Retinal pigment epithelial cell (primary cell): ENCODE measurements around the gene LRRC27.

ENCODE experiments used
- DNase-seq: peaks from one replicate; pipeline ENCODE4 v3.0.0-alpha.2; 2010; ENCODE audit warnings: low read depth
- H3K4me3 ChIP-seq: 2 replicates; pipeline ENCODE4 v1.5.1; 2011; ENCODE audit warnings: mild to moderate bottlenecking, low read length, control low read depth, moderate library complexity
- TF ChIP-seq, protein P1 (sequence below): conservative IDR thresholded peaks from 2 replicates; pipeline ENCODE4 v1.5.1; 2011; ENCODE audit warnings: low read depth, low read length, control low read depth, inconsistent platforms

LRRC27 gene

DNA sequence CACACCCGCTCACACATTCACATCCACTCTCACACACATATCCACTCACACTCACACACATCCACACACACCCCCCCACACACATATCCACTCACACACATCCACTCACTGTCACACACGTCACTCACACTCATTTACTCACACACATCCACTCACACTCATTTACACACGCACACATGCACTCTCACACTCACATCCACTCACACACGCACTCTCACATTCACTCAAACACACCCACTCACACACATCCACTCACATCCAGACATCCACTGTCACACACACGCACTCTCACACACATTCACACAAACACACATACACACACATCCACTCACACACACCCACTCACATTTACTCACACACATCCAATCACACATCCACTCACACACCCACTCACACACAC is 83.3 kb downstream of the LRRC27 start:
- TF ChIP-seq, protein P1, sequence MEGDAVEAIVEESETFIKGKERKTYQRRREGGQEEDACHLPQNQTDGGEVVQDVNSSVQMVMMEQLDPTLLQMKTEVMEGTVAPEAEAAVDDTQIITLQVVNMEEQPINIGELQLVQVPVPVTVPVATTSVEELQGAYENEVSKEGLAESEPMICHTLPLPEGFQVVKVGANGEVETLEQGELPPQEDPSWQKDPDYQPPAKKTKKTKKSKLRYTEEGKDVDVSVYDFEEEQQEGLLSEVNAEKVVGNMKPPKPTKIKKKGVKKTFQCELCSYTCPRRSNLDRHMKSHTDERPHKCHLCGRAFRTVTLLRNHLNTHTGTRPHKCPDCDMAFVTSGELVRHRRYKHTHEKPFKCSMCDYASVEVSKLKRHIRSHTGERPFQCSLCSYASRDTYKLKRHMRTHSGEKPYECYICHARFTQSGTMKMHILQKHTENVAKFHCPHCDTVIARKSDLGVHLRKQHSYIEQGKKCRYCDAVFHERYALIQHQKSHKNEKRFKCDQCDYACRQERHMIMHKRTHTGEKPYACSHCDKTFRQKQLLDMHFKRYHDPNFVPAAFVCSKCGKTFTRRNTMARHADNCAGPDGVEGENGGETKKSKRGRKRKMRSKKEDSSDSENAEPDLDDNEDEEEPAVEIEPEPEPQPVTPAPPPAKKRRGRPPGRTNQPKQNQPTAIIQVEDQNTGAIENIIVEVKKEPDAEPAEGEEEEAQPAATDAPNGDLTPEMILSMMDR = no peak
- no peak for DNase-seq
- no peak overlapping the region for H3K4me3 ChIP-seq

DNA sequence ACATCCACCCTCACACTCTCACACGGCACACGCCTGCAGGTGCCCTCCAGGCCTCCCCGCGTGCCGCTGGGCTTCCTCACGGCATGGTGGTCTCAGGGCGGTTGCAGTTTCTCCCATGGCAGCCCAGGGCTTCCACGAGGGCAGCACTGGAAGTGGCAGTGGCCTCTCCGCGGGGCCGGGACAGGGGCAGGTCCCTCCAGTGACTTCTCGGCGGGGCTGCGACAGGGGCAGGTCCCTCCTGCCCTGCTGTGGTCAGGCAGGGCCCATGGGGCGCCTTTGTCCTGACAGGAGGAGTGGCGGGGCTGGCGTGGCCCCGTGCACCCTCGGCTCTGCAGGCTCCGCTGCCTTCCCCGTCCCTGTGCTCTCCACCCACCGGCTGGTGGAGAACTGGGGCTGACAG is 84.0 kb downstream of the LRRC27 start:
- H3K4me3 ChIP-seq = no peak overlapping the region
- TF ChIP-seq, protein P1 = no peak
- no peak for DNase-seq

DNA sequence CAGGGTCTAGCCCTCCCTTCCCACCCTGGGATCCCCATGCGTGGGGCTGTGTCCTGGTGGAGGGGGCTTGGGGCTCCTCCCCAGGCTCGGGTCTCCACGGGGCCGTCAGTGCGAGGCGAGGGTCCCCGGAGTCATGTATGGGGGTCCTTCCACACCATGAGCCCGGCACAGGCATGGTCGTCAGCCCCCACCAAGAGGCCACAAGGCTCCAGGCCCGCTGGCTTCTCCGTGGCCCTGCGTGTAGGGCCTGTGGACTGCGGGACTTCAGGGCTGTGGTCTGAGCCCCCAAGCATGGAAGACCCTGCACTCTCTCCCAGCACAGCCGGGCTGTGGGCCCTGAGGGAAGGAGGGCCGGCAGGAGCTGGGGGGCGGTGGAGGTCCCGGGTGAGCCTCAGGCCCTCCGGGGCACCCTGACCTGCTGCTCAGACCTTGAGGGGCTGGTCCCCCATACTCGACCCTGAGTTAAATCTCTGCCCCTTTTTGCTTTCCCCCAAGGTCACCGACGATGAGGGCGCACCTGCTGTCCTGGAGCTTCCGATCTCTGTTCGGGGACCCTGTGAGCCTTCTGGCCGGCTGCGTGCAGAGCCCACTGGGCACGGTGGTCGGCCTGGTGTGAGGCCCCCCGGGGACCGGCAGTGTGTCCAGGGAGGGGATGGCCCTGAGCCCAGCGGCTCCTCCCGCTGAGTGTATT is 84.7 kb downstream of the LRRC27 start:
- no peak for DNase-seq
- H3K4me3 ChIP-seq = no peak overlapping the region
- TF ChIP-seq, protein P1 = no peak

DNA sequence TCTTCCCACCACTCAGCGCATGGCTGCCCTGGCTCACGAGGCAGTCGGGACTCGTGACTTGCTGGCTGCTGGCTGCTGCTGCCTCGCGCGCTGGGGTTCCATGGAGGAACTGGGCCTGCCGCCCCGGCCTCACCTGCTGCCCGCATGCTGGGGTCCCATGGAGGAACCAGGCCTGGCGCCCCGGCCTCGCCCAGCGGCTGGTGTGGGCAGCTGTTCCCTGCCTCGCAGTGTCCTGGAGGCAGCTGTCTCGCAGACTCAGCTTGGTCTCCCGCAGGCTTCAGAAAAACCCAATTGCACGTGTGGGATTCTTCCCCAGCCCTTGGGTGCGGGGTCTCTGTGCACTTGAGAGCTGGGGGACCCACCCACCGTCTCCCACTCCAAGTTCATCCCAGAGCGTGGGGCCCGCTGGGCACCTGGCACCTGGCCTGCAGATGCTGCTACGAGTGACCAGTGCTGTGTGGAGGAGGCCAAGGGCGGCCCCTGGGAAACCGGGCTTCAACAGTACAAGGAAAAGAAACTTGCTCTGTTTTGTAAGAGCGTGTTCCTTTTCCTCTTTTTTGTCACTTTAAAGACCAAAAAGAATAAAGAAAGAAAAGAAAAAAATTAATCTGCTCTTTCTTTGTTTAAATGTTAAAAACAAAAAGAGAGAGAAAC is 85.4 kb downstream of the LRRC27 start:
- TF ChIP-seq, protein P1 = no peak
- no peak for DNase-seq

DNA sequence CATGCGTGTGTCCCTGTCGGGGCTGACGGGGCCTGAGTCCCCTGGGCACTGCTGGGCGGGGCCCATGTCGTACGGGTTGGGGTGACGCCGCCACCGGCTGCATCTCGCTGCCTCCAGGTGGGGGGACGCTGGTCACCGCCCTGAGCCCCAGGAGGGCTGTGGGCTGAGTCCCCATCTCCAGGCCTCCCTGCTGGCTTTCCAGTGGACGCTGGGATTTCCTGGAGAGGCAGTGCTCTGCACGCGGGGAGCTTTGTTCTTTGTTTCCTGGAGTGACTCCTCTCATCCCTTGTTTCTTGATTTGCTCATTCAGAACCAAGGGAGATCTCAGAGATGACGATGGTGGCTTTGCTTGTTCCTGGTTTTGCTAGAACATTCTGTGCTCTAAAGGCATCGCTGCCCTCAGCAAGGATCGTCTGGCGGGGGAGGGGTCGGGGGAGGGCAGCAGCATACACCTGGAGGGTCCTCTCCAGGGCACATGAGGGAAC is 86.0 kb downstream of the LRRC27 start:
- no peak overlapping the region for H3K4me3 ChIP-seq
- DNase-seq = no peak
- TF ChIP-seq, protein P1 = no peak

More for the DNA sequence above, 85.4 kb downstream of the LRRC27 start:
- no peak overlapping the region for H3K4me3 ChIP-seq

DNA sequence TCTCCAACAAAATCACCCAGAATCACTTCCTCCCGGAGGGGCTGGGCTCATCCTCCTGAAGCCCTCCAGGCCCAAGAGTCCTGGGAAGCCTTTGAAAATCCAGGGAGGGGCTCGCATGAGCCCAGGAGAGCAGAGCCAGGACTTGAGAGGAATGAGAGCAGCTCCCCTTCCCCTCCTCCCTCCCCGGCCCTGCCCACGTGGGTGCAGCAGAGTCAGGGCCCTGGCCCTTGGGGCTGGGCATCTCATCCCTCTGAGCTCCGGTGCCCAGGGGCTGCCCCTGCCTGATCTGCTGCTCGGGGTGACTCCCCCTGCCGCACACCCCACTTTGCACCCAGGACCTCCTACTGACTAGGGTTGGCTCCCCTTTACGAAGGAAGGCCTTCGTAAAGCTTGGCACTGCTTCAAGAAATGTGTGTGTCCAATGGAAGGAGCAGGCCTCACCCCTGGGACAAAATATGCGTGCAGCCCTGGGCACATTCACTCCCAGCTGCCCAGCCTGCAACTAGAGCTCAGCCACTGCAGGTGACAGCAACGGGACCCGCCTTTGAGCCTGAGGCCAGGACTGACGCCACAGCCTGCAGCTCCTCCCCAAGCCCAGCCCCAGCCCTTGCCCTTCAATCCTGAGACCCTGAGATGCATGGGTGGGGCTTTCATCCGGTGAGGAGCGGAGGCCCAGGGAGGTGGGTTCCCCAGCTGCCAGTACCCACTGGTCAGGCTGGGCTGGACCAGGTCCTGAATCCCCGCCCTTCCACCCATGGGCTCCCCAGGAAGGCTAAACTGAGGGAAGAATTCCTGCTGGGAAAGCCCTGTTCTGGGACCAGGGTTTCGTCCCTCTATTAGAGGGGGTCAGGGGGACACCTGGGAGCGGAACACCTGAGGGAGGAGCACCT is 86.8 kb downstream of the LRRC27 start:
- DNase-seq = no peak
- TF ChIP-seq, protein P1 = no peak
- H3K4me3 ChIP-seq = no peak overlapping the region
